Stimulated activated CD4-positive, alpha-beta T cell treated with anti-CD3 and anti-CD28 coated beads, Interleukin-12 subunit alpha, Interleukin-12 subunit beta, amount 100 ng/mL, for 4 hours (primary cell): ENCODE results near the gene PHPT1.

Experiments used
- DNase-seq: peaks from one replicate; pipeline ENCODE4 v3.0.0-alpha.2; 2020

Gene PHPT1

GRCh38 chr9:136849960-136850865, 1.0 kb downstream of the PHPT1 start:
- DNase-seq: no peak

DNA sequence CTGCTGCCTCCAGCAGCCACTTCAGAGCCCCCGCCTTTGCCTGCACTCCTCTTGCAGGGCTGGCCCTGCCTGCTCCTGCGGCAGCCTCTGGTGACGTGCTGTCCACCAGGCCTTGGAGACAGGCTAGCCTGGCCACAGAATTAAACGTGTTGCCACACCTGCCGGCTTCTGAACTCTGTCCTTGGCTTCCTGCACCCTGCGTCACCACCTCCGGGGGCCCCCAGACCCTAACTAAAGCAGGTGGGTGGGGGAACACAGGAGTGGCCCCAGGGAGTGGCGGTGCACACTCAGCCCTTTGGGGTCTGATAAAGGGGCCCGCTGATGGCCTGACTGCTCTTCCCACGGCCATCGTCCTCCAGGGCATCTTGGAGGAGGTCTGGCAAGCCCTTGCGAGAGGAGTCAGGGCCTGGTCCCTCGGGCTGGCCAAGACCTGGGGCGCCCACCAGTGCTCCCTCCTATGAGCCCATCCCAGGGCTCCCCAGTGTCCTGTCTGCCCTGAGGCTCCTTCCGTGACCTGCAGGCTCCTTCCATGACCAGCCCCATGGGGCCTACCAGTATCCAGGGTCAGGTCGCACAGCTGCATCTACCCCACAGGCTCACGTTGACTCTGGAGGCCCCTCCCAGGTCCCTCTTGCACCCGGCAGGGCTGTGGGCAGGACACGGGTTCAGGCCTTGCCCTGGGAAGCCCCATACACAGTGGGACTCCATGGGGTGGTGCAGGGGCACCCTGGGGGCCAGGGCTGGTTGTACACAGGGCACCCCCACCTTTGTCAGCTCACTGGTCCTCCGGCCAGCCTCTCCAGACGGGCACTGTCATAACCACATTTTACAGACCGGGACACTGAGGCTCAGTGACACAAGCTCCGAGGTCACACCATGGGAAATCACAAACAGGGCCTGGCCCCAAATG, 1.9 kb downstream of the PHPT1 start:
- no peak for DNase-seq

DNA sequence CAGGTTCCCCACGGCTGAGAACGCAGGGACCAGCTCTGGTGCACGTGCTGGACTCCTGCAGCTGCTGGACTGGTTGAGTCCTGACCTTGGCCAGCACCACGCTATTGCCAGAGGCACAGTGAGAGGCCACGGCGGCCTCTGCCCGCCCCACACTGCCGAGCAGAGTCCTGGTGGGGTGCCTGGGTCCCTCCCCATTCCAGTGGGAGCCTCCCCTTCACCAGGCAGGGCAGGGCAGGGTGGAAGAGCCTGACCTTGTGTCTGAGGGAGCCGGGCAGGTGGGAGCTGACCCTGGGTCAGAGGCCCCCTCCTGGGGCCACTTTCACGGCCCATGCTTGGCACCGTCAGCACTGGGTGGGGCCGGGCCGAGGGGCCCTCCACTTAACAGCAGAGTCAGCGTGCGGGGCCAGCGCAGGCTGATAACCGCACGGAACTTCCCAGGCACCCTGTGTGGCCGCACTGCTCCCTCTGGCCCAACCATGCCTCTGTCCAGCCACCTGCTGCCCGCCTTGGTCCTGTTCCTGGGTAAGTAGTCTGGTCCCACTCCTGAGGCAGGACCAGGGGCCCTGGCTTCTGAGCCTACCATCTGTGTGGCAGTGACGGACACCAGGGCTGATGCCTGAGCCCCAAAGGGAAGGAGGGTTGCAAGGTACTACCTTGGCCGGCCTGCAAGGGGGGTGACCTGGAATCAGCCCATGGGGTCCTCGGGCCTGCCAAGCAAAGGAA, 2.9 kb downstream of the PHPT1 start, which contains the start of gene MAMDC4:
Gene MAMDC4, plus strand, starts transcription at position 406 of the 723 bp plus-strand sequence. Its CDS starts 71 bp downstream, at position 477.
- no peak for DNase-seq

- DNase-seq: no peak
These were observed 3.7 kb downstream of the PHPT1 start for GRCh38 chr9:136852664-136853595.

- no peak for DNase-seq
These were observed 4.4 kb downstream of the PHPT1 start for GRCh38 chr9:136853596-136854112.

DNA sequence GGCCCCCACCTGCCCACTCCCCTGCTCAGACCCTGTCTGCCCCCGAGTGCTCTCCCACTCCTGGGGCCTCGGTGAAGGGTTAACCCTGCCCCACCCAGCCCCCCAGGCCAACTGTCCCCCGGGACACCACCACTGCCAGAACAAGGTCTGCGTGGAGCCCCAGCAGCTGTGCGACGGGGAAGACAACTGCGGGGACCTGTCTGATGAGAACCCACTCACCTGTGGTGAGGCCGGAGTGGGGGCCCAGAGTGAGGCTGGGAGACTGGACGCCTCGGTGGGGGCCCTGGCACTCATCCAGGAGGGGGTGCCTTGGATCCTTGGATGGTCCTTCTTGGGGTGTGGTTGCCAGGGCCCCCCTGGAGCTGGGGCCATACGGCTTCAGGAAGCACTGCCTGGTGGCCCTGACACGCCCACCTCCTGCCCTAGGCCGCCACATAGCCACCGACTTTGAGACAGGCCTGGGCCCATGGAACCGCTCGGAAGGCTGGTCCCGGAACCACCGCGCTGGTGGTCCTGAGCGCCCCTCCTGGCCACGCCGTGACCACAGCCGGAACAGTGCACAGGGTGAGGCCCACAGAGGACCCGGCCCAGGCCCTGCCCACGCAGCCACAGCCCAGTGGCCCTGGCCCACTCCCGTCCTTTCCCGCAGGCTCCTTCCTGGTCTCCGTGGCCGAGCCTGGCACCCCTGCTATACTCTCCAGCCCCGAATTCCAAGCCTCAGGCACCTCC, 5.1 kb downstream of the PHPT1 start:
- DNase-seq: no peak

GRCh38 chr9:136854842-136855460, 5.7 kb downstream of the PHPT1 start:
- no peak for DNase-seq

GRCh38 chr9:136855461-136856078, 6.4 kb downstream of the PHPT1 start:
- no peak for DNase-seq

GRCh38 chr9:136856079-136856476, 6.9 kb downstream of the PHPT1 start:
- no peak for DNase-seq

GRCh38 chr9:136856541-136857141, 7.4 kb downstream of the PHPT1 start:
- no peak for DNase-seq

GRCh38 chr9:136857166-136857565, 8.0 kb downstream of the PHPT1 start:
- no peak for DNase-seq

DNA sequence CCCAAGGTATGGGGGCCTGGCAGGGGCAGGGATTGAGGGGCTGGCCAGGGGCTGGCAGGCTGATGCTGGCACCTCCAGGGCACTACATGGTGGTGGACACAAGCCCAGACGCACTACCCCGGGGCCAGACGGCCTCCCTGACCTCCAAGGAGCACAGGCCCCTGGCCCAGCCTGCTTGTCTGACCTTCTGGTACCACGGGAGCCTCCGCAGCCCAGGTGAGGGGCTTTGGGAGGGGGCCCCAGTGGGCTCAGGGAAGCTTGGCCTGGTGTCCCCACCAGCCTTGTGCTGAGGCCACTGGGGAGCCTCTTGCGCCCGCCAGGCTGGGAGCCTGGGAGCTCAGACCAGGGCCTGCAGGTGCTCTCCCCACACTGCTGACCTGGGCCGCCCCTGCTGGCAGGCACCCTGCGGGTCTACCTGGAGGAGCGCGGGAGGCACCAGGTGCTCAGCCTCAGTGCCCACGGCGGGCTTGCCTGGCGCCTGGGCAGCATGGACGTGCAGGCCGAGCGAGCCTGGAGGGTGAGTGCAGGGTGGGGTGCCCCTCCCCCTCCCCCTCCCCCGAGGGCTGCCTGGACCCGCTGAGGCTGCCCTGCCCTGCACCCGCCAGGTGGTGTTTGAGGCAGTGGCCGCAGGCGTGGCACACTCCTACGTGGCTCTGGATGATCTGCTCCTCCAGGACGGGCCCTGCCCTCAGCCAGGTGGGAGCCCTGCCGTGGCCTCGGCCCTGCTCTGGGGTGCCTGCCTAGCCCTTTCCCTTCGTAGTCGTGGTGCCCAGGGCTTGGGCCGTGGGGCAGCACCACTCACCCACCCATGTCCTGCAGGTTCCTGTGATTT, 8.6 kb downstream of the PHPT1 start:
- DNase-seq: no peak

- no peak for DNase-seq
These were observed 9.2 kb downstream of the PHPT1 start for GRCh38 chr9:136858452-136858843.

DNA sequence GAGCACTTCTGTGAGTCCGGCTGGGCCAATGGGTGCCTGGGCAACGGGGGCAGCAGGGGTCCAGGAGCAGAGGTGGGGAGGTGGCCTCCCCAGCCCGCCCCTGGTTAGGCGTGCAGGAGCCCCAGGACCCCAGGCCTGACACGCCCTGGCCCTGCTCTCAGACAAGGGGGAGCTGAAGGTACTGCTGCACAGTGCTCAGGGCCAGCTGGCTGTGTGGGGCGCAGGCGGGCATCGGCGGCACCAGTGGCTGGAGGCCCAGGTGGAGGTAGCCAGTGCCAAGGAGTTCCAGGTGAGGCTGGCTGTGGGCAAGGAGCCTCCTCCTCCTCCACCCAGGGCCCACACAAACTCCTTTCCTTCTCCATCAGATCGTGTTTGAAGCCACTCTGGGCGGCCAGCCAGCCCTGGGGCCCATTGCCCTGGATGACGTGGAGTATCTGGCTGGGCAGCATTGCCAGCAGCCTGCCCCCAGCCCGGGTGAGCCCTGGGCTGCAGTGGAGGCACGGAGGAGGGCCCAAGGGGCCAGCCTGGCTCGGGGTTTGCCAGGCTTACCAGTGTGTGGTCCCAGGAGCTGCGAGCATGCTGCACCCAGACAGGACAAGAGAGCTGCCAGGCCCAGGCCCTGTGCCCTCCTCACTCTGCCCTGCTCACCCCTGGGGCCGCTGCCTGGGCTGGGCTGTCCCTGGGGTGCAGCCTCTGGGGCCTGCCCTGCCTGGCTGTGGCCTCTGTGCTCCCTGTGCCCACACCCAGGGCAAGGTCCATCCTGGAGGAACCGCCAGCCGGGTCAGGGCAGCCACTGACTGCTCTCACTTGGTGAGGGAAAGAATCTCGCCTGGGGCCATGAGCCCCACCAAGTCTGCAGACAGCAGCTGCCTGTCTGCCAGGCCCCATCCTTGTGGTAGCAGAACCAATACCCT, 9.9 kb downstream of the PHPT1 start:
- DNase-seq: no peak

GRCh38 chr9:136860529-136860928, 11.3 kb downstream of the PHPT1 start:
- no peak for DNase-seq

GRCh38 chr9:136860933-136861873, 12.0 kb downstream of the PHPT1 start:
- no peak for DNase-seq
